ENCODE results near the gene PRKD1. TPM values are rescaled to one million over a fixed set of nuclear protein-coding genes. Genes with fewer than 3 reads are reported as not detected.
"Not testable (repeated sequence)": the region's sequence is repeated elsewhere in the genome, so short reads cannot be mapped to it uniquely, and the experiment has no call there.

Gene PRKD1
- total RNA-seq, 1 experiment from 2014 or later = 11.6 TPM

GRCh38 chr14:29868000-29868399 lies 59.6 kb downstream of the PRKD1 start:
- Histone ChIP-seq H3K27me3 (no peaks in the 10 kb centered on the region), H3K36me3 (no peaks in the 10 kb centered on the region), H3K9me3 (replicated peaks) (no peaks in the 10 kb centered on the region), H3K4me3 (no peak overlapping the region), H3K4me1 (no peaks in the 10 kb centered on the region), H3K27ac (no peak overlapping the region)
- no peak for DNase-seq

- Histone ChIP-seq H3K4me1 (0 out of 2 replicates have a peak, but pooled peaks cover 3% of the 10 kb centered on the region), H3K9me3 (replicated peaks) (no peaks in the 10 kb centered on the region), H3K27ac (no peak overlapping the region), H3K36me3 (no peaks in the 10 kb centered on the region), H3K4me3 (no peak overlapping the region), H3K27me3 (no peaks in the 10 kb centered on the region)
- DNase-seq = no peak
Observed at GRCh38 chr14:29865299-29865698, 62.3 kb downstream of the PRKD1 start.

GRCh38 chr14:29861996-29862395 lies 65.7 kb downstream of the PRKD1 start:
- no peak for DNase-seq
- H3K4me3 ChIP-seq = no peak overlapping the region
- H3K4me1 ChIP-seq = 0 out of 2 replicates have a peak, but pooled peaks cover 3% of the 10 kb centered on the region
- no peaks in the 10 kb centered on the region for H3K9me3 ChIP-seq (replicated peaks)
- no peaks in the 10 kb centered on the region for H3K27me3 ChIP-seq
- no peaks in the 10 kb centered on the region for H3K36me3 ChIP-seq
- no peak overlapping the region for H3K27ac ChIP-seq

GRCh38 chr14:29858299-29858698 lies 69.3 kb downstream of the PRKD1 start:
- no peak for DNase-seq

GRCh38 chr14:29857551-29857950 lies 70.1 kb downstream of the PRKD1 start:
- H3K4me3 ChIP-seq = no peak overlapping the region
- no peak for DNase-seq
- H3K4me1 ChIP-seq = 0 out of 2 replicates have a peak, but pooled peaks cover 3% of the 10 kb centered on the region
- no peak overlapping the region for H3K27ac ChIP-seq
- no peaks in the 10 kb centered on the region for H3K27me3 ChIP-seq
- H3K9me3 ChIP-seq (replicated peaks) = no peaks in the 10 kb centered on the region
- no peaks in the 10 kb centered on the region for H3K36me3 ChIP-seq

More at GRCh38 chr14:29858299-29858698, 69.3 kb downstream of the PRKD1 start:
- H3K27ac ChIP-seq = no peak overlapping the region
- H3K9me3 ChIP-seq (replicated peaks) = no peaks in the 10 kb centered on the region
- no peak overlapping the region for H3K4me3 ChIP-seq
- H3K4me1 ChIP-seq = 0 out of 2 replicates have a peak, but pooled peaks cover 3% of the 10 kb centered on the region
- H3K27me3 ChIP-seq = no peaks in the 10 kb centered on the region
- no peaks in the 10 kb centered on the region for H3K36me3 ChIP-seq

GRCh38 chr14:29856516-29856915 lies 71.1 kb downstream of the PRKD1 start:
- DNase-seq = no peak
- H3K27me3 ChIP-seq = no peaks in the 10 kb centered on the region
- H3K4me3 ChIP-seq = no peak overlapping the region
- 0 out of 2 replicates have a peak, but pooled peaks cover 3% of the 10 kb centered on the region for H3K4me1 ChIP-seq
- no peak overlapping the region for H3K27ac ChIP-seq
- peaks cover 3% of the 10 kb centered on the region; the same call in 1 of the 2 replicates for H3K9me3 ChIP-seq (replicated peaks)
- no peaks in the 10 kb centered on the region for H3K36me3 ChIP-seq

- H3K27ac ChIP-seq; H3K4me3 ChIP-seq; DNase-seq; H3K4me1 ChIP-seq; H3K36me3 ChIP-seq; H3K9me3 ChIP-seq (replicated peaks); H3K27me3 ChIP-seq: not testable (repeated sequence)
Observed at GRCh38 chr14:29853691-29854090, 74.0 kb downstream of the PRKD1 start.

GRCh38 chr14:29853272-29853671 lies 74.4 kb downstream of the PRKD1 start:
- Histone ChIP-seq H3K27me3 (no peaks in the 10 kb centered on the region), H3K36me3 (no peaks in the 10 kb centered on the region), H3K4me3 (no peak overlapping the region), H3K27ac (no peak overlapping the region), H3K9me3 (replicated peaks) (peaks cover 3% of the 10 kb centered on the region; the same call in 1 of the 2 replicates), H3K4me1 (no peaks in the 10 kb centered on the region)
- no peak for DNase-seq

- DNase-seq = peak in 1 of 2 experiments; percentile 27
- H3K4me3 ChIP-seq = no peak overlapping the region
- 0 out of 2 replicates have a peak, but pooled peaks cover 5% of the 10 kb centered on the region for H3K4me1 ChIP-seq
- peaks cover 3% of the 10 kb centered on the region; the same call in 1 of the 2 replicates for H3K9me3 ChIP-seq (replicated peaks)
- H3K27me3 ChIP-seq = no peaks in the 10 kb centered on the region
- no peaks in the 10 kb centered on the region for H3K36me3 ChIP-seq
- peak overlapping the region; percentile 18; the same call in 1 of the 2 replicates for H3K27ac ChIP-seq
Observed at GRCh38 chr14:29851397-29851796, 76.2 kb downstream of the PRKD1 start.

- H3K27me3 ChIP-seq = no peaks in the 10 kb centered on the region
- 0 out of 2 replicates have a peak, but pooled peaks cover 5% of the 10 kb centered on the region for H3K4me1 ChIP-seq
- no peak overlapping the region for H3K27ac ChIP-seq
- H3K4me3 ChIP-seq = no peak overlapping the region
- peaks cover 3% of the 10 kb centered on the region; the same call in 1 of the 2 replicates for H3K9me3 ChIP-seq (replicated peaks)
- no peaks in the 10 kb centered on the region for H3K36me3 ChIP-seq
- DNase-seq = no peak
Observed at GRCh38 chr14:29847056-29847380, 80.6 kb downstream of the PRKD1 start.

GRCh38 chr14:29846339-29847055 lies 81.2 kb downstream of the PRKD1 start:
- no peaks in the 10 kb centered on the region for H3K9me3 ChIP-seq (replicated peaks)

GRCh38 chr14:29843981-29844380 lies 83.7 kb downstream of the PRKD1 start:
- no peak for DNase-seq

More at GRCh38 chr14:29846339-29847055, 81.2 kb downstream of the PRKD1 start:
- H3K27me3 ChIP-seq = no peaks in the 10 kb centered on the region
- no peak overlapping the region for H3K27ac ChIP-seq
- DNase-seq = peak in 1 of 2 experiments; percentile 20
- 0 out of 2 replicates have a peak, but pooled peaks cover 5% of the 10 kb centered on the region for H3K4me1 ChIP-seq
- H3K4me3 ChIP-seq = no peak overlapping the region
- H3K36me3 ChIP-seq = no peaks in the 10 kb centered on the region

GRCh38 chr14:29842228-29842627 lies 85.4 kb downstream of the PRKD1 start:
- no peak for DNase-seq
- Histone ChIP-seq H3K9me3 (replicated peaks) (peaks cover 4% of the 10 kb centered on the region; the same call in 1 of the 2 replicates), H3K27me3 (no peaks in the 10 kb centered on the region)

More at GRCh38 chr14:29843981-29844380, 83.7 kb downstream of the PRKD1 start:
- Histone ChIP-seq H3K9me3 (replicated peaks) (peaks cover 4% of the 10 kb centered on the region; the same call in 1 of the 2 replicates), H3K27me3 (no peaks in the 10 kb centered on the region), H3K4me3 (no peak overlapping the region), H3K4me1 (0 out of 2 replicates have a peak, but pooled peaks cover 5% of the 10 kb centered on the region), H3K36me3 (no peaks in the 10 kb centered on the region), H3K27ac (no peak overlapping the region)

GRCh38 chr14:29840369-29840892 lies 87.2 kb downstream of the PRKD1 start:
- H3K4me1 ChIP-seq; H3K27me3 ChIP-seq; DNase-seq; H3K36me3 ChIP-seq; H3K9me3 ChIP-seq (replicated peaks); H3K27ac ChIP-seq; H3K4me3 ChIP-seq: not testable (repeated sequence)

More at GRCh38 chr14:29842228-29842627, 85.4 kb downstream of the PRKD1 start:
- no peak overlapping the region for H3K4me3 ChIP-seq
- no peak overlapping the region for H3K27ac ChIP-seq
- H3K36me3 ChIP-seq = no peaks in the 10 kb centered on the region
- H3K4me1 ChIP-seq = 0 out of 2 replicates have a peak, but pooled peaks cover 4% of the 10 kb centered on the region

GRCh38 chr14:29839691-29840090 lies 88.0 kb downstream of the PRKD1 start:
- not testable (repeated sequence) for H3K4me3 ChIP-seq; H3K4me1 ChIP-seq; DNase-seq; H3K27me3 ChIP-seq; H3K9me3 ChIP-seq (replicated peaks); H3K36me3 ChIP-seq; H3K27ac ChIP-seq

Data from SJCRH30 (cell line).